ENCODE measurements around the gene CFAP43.
"Not testable (repeated sequence)": the region's sequence is repeated elsewhere in the genome, so short reads cannot be mapped to it uniquely, and the experiment has no call there.

Gene CFAP43

DNA sequence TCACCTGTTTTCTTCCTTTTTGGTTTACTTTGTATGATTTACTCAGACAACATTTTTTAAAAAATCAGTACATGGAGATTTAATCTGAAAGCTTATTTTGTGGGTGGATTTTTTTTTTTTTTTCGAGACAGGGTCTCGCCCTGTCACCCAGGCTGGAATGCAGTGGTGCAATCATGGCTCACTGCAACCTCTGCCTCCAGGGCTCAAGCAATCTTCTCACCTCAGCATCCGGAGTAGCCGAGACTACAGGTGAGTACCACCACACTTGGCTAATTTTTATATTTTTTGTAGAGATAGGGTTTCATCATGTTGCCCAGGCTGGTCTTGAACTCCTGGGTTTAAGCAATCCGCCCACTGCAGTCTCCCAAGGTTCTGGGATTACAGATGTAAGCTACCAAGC is 25.1 kb upstream of the CFAP43 start:
- DNase-seq: no peak

DNA sequence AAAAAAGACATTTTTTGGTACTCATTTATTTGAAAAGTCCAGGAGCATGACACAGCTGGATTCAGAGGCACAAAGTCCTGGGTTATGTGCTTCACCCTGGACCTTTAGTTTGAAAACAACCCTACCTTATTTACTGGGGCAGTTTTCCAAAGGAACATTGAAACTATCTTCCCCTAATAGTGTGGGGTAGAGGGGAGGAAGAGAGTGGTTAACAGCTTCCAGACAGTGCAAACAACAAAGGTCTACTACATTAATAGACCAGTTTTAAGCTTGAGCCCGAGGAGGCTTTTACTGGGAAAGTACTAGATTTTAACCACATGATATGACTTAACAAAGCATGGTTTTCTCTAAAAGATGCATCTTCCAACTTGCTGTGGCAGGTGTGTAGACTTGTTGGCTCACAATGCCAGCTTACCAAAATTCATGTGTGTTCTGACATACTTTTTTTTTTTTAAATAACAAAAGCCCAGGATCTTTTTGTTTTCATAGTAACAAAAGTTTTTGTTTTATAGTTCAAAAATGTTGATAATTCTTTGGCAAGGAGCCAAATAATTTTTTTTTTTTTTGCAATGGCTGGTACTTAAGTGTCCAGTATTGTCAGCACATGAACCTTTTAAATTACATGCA is 24.3 kb upstream of the CFAP43 start:
- peak; percentile 20 for DNase-seq

DNA sequence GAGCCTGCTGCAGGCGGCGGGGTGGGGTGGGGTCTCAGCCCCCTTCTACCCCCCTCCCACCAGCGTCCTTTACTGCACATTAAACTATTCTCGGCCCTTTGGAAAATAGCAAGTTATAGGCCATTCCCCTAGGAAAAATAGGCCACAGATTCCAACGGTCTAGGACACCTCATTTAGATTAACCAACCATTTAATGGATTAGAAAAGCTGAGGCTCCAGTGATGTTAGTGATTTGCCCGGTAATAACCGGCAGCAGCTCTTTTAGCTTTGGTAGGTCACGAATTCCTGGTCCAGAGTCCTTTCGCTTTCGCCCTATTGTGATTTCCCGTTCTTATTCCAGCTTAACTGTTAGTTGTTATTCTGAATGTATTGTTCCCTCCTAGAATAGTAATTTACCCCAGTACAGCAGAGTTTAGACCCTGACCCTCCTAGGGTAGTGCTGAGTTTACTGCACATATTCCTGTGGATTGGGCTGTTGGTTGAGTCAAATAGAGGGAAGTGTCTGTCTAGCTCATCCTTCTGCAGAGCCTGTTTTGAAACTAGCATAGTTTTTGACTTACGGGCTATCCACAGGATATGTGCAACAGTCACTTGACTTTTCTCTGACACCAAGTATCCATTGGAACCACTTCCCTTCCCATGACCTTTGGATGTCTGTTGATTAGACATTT is 23.3 kb upstream of the CFAP43 start:
- peak; percentile 59 for DNase-seq

DNA sequence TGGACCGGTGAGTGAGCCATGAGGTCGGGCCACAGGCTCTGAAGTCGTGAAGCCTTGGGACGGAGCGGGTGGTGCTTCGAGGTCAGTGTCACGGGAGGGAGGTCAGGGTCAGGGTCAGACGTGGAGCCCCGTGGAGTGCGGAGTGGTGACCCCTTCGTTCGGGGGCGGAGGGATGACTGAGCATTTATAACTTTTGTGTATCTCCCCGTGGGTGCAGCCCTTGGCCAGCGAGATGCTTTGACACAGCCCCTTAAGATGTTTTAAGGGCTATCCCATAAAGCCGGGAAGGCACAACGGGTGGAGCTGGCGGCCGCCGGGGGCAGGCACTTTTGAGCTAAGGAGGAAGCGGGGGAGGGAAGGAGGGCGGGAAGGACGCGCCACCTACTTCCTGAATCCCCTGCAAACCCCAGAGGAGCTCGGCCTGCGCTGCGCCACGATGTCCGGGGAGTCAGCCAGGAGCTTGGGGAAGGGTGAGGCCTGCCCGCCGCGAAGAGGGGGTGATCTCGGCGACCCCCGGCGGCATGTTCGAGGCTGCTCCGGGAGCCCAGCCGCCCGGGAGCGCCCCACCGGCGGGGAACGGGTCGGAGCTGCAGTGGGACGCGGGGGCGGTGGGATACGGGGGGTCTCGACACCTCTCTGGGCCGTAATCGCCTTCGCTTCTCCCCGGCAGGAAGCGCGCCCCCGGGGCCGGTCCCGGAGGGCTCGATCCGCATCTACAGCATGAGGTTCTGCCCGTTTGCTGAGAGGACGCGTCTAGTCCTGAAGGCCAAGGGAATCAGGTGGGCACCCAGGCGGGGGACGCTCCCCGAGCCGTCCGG is 22.5 kb upstream of the CFAP43 start, which contains the start of gene GSTO1:
Gene GSTO1, plus strand, starts transcription at position 400 of the 818 bp plus-strand sequence. Its CDS starts 37 bp downstream, at position 437.
- peak; percentile 58 for DNase-seq

GRCh38 chr10:104253606-104254410 is 21.6 kb upstream of the CFAP43 start:
- no peak for DNase-seq

GRCh38 chr10:104253106-104253505 is 20.9 kb upstream of the CFAP43 start:
- no peak for DNase-seq

DNA sequence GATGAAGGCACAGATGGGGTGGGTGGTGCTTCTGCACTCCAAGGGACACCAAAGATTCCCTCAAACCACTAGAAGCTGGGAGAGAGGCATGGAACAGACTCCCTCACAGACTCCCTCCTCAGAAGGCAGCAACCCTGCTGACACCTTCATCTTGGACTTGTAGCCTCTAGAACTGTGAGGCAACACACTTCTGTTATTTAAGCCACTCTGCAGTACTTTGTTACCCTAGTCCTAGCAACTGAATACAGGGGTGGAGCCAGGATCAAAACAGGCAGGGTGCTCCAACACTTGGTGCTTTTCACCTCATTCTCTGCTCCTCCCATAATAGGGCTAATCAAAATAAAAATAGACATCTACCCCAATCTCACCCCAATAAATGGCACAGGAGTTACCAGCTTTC is 20.2 kb upstream of the CFAP43 start:
- no peak for DNase-seq

- no peak for DNase-seq
These were observed 19.3 kb upstream of the CFAP43 start for GRCh38 chr10:104251443-104251842.

- DNase-seq: no peak
These were observed 18.2 kb upstream of the CFAP43 start for GRCh38 chr10:104250371-104250770.

GRCh38 chr10:104248931-104249330 is 16.8 kb upstream of the CFAP43 start:
- DNase-seq: not testable (repeated sequence)

DNA sequence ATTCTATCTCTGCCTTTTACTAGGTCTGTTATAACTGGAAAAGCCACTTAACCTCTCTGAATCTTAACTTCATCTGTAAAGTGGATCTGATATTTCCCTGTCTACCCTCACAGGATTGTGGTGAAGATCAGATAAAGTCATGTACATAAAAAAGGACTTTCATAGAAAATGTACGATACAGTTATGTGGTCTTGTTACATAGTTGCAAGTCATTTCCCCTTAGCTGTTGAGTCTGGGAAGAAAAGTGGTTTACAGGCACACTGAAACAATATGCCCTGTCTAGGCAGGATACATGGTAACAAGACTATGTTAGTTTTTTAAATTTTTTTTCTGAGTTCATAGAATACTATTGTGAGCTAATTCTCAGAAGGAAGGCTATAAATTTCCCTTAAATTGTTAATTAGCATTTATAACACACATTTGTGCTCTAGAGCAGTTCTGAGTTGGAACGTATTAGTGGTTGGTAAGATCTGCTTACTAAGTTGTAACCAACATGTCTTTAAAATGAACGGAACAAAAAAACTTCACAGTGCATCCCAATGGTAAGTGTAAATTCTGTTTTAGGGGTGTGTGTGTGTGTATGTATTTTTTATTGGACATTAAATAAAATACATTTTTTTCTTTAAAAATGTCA is 15.5 kb upstream of the CFAP43 start:
- DNase-seq: no peak

- DNase-seq: no peak
These were observed 14.8 kb upstream of the CFAP43 start for GRCh38 chr10:104246976-104247375.

GRCh38 chr10:104245066-104245632 is 13.0 kb upstream of the CFAP43 start:
- no peak for DNase-seq

DNA sequence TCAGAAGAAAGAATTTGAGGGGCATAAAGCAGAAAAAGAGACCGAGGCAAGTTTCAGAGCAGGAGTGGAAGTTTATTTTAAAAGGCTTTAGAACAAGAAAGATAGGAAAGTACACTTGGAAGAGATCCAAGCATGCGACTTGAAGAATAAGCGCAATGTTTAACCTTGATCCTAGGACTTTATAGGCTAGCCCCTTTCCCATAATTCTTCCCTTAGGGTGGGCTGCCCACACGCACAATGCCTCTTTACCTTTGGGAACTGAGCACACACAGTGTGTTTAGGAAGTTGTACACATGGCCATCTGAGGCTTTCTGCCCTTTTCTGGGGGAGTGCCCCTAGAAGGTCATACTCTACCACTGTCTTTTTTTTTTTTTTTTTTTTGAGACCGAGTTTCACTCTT is 11.3 kb upstream of the CFAP43 start:
- DNase-seq: no peak

DNA sequence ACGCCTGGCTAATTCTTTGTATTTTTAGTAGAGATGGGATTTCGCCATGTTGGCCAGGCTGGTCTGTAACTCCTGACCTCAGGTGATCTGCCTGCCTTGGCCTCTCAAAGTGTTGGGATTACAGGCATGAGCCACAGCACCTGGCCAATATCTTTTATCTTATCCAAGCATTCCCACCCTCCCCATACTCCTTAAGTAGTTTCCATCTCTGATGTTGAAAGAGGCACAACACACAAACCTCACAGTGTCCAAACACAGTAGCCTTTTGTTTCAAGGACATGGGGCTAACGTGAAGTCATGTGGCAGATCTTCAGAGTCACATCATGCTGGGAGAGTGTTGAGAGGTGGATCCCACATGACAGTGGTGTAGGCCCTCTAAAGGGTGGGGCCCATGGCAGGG is 10.8 kb upstream of the CFAP43 start:
- DNase-seq: peak; percentile 44

GRCh38 chr10:104242545-104242944 is 10.4 kb upstream of the CFAP43 start:
- DNase-seq: peak; percentile 60

GRCh38 chr10:104240078-104240477 is 7.9 kb upstream of the CFAP43 start:
- no peak for DNase-seq

DNA sequence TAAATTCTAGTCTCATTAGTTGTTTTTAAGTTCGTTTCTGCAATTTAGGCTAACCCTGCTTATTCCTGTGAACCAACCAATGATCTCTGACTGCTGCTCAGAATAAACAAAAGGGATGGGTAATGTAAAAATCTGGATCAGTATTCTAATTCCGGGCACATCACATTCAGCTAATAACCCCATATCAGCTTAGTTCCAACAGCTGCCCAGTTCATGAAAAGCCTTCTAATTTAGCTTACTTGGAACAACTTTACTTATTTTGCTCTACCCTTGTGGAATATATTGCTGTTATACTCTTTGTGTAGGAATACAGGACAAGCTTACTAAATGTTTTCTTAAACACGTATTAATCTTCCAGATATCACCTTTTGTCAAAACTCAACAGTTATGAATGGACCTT is 3.6 kb upstream of the CFAP43 start:
- no peak for DNase-seq

GRCh38 chr10:104234934-104235333 is 2.8 kb upstream of the CFAP43 start:
- no peak for DNase-seq

- no peak for DNase-seq
These were observed 1.7 kb upstream of the CFAP43 start for GRCh38 chr10:104233817-104234216.

DNA sequence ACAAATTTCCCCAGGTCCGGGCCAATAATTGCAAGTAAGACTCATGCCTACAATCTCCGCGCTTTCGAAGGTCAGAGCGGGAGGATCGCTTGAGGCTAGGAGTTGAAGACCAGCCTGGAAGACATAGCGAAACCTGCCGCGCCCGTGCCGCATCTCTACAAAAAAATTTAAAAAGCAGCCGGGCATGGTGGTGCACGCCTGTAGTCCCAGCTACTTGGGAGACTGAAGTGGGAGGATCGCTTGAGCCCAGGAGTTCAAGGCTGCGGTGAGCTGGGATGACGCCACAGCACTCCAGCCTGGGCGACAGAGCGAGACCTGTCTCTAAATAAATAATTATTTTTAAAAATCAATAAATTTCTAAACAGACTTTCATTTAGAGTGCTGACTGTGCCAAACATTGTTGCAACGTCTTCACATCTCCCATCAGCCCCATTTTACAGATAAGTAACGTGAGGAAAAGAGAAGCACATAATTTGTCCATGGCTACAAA is 494 bp upstream of the CFAP43 start:
- no peak for DNase-seq

- DNase-seq: no peak
These were observed 1.7 kb downstream of the CFAP43 start for GRCh38 chr10:104230490-104230889.
